ENCODE data around the gene COBL.

DNA sequence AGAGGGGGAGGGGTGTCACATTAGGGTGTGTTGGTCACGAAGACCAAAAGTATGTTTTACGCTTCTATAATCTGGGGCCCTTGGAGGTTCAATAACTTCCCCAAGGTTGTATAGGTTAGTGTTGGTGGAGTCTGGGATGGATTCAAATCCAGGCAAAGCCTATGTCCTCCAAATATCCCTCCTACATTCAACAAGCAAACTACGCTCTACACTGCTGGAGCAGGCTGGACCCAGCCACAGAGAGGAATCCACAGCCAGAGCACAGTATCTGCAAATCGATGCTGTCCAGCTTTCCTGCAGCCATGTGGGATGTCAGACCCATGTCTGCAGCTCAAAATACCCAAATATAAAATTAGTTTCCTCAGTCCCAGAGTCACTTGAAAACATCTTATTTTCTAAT is 198.0 kb downstream of the COBL start:
- TF ChIP-seq CTCF (IDR thresholded peaks at IDR 0.05): no peak
- no peak for TF ChIP-seq POLR2A (IDR thresholded peaks at IDR 0.05)

Measured in adrenal gland (tissue), 5 donors.